Measurements from ENCODE around the gene SORCS3.

SORCS3 gene

DNA sequence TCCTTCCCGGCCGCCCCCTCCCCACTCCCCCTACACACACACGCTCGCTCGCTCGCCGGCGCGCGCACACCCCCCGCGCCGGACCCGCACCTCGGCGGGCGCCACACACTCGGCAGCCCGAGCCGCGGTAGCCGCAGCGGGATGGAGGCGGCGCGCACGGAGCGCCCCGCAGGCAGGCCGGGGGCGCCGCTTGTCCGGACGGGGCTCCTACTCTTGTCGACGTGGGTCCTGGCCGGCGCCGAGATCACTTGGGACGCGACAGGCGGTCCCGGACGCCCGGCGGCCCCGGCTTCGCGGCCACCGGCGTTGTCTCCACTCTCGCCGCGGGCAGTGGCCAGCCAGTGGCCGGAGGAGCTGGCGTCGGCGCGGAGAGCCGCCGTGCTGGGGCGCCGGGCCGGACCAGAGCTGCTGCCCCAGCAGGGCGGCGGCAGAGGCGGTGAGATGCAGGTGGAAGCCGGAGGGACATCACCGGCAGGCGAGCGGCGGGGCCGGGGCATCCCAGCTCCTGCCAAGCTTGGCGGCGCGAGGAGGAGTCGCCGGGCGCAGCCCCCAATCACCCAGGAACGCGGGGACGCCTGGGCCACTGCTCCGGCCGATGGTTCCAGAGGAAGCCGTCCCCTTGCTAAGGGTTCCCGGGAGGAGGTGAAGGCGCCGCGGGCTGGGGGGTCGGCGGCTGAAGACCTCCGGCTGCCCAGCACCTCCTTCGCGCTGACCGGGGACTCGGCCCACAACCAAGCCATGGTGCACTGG is at the start of gene SORCS3:
Gene SORCS3 (plus strand): TSS at position 104 of the 750 bp plus-strand sequence.
- Mint-ChIP-seq H3K27ac (no peak within 1 kb of the TSS), H3K4me3 (no peak within 1 kb of the TSS), H3K4me1 (ENCODE audit: low read depth) (peaks cover 17% of the 10 kb centered on the region), H3K27me3 (peaks cover 87% of the 10 kb centered on the region), H3K36me3 (ENCODE audit: low read depth) (no peaks in the 10 kb centered on the region), H3K9me3 (no peaks in the 10 kb centered on the region)
- no peak for DNase-seq

DNA sequence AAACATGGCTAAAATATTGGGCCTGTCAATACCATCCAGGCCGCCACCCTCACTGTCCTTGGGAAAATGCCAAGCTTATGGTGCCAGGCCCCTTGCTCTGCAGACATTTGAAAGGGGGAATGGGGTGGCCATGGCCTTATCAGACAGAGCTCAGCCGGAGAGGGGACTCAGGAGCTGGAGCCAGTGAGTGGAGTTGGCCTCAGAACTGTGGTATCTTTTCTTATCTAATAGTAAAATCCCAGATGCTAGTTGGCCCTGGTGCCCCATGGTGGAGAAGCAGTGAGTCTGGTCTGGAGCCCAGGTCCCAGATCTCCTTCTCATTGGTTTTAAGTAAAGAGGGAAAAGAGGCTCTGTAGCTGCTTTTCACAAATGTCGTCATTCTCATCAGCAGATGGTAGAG is 49.6 kb upstream of the SORCS3 start:
- Mint-ChIP-seq H3K27ac (no peak overlapping the region), H3K4me1 (ENCODE audit: low read depth) (peaks cover 13% of the 10 kb centered on the region), H3K36me3 (ENCODE audit: low read depth) (no peaks in the 10 kb centered on the region), H3K4me3 (no peak overlapping the region), H3K27me3 (peaks cover 8% of the 10 kb centered on the region), H3K9me3 (no peaks in the 10 kb centered on the region)
- no peak for DNase-seq

DNA sequence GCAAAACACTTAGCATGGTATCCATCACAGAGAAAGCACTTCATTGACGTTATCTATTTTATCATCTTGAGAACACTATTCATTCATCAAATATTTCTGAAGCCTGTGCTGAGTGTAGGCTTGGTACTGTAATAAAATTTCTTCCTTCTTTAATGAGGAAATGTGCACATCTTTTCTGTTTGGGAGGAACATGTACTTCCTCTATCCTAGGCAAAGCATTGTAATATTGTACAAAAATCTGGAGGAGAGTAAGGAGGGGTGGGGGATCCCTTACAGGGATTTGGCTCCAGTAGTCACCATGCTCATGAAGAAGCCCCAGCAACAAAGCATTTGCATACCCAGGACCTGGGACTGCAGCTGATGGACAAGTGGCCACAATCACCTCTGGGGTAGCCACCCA is 39.9 kb upstream of the SORCS3 start:
- H3K4me1 Mint-ChIP-seq (ENCODE audit: low read depth) = no peaks in the 10 kb centered on the region
- no peak overlapping the region for H3K4me3 Mint-ChIP-seq
- no peaks in the 10 kb centered on the region for H3K36me3 Mint-ChIP-seq (ENCODE audit: low read depth)
- no peak overlapping the region for H3K27ac Mint-ChIP-seq
- peaks cover 26% of the 10 kb centered on the region for H3K27me3 Mint-ChIP-seq
- H3K9me3 Mint-ChIP-seq = no peaks in the 10 kb centered on the region
- DNase-seq = no peak

DNA sequence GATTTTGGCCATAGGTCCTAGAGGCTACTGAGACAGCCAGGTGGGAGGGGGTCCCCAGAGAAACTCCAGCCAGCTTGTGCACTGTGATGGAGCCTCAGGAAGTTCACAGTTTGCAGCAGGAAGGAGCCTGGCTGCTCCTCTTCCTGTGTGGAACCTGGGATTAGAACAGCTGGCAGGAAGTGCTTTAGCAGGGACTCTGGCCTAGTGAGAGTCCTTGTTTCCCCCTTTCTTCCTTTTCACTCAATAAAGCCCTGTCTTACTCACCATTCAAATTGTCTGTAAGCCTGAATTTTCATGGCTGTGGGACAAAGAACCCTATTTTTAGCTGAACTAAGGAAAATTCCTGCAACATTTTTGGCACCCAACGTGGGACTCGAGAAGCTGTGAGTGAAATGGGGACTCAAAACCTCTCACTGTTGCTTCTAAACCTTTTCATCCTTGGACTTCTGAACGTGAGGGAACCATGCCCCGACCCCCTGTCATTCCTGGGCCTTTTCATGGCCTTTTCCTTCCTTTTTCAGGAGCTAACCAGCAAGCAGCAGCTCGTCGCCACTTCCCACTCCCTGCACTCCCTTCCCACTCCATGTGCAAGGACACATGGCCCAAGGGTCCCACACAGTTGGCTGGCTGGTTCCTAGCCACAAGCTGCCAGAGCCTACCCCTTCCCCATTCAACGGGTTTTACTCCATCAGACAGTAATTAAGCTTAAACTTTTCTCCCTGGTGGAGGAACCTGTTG is 32.8 kb upstream of the SORCS3 start:
- Mint-ChIP-seq H3K4me1 (ENCODE audit: low read depth) (no peaks in the 10 kb centered on the region), H3K27ac (no peak overlapping the region), H3K9me3 (peaks cover 14% of the 10 kb centered on the region)

DNA sequence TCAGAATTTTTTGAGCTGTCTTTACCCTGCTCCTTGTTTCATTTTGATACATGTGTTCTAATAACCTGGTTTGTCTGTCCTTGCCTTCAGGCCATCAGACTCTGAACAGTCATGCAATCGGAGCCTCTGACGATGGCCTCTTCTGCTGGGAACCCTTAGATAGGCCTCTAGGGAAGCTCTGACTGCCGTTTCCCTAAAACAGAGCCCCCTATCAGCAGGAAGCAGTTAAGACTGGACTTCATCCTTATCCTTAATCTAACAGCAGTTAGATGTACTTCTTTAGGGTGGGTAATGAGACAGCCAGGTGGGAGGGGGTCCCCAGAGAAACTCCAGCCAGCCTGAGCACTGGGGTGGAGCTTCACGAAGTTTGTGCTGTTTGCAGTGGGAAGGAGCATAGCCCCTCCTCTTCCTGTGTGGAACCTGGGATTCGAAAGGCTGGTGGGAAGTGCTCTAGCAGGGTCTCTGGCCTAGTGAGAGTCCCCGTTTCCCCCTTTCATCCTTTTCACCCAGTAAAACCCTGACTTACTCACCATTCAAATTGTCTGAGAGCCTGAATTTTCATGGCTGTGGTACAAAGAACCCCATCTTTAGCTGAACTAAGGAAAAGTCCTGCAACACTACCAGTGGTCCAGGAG is 28.4 kb upstream of the SORCS3 start:
- H3K36me3 Mint-ChIP-seq (ENCODE audit: low read depth) = no peaks in the 10 kb centered on the region
- H3K4me3 Mint-ChIP-seq = no peak overlapping the region
- no peak for DNase-seq
- no peaks in the 10 kb centered on the region for H3K4me1 Mint-ChIP-seq (ENCODE audit: low read depth)
- H3K27me3 Mint-ChIP-seq = peaks cover 15% of the 10 kb centered on the region
- H3K27ac Mint-ChIP-seq = no peak overlapping the region
- H3K9me3 Mint-ChIP-seq = peaks cover 14% of the 10 kb centered on the region

More for the DNA sequence above, 32.8 kb upstream of the SORCS3 start:
- H3K36me3 Mint-ChIP-seq (ENCODE audit: low read depth) = no peaks in the 10 kb centered on the region
- DNase-seq = no peak
- H3K4me3 Mint-ChIP-seq = no peak overlapping the region
- peaks cover 9% of the 10 kb centered on the region for H3K27me3 Mint-ChIP-seq

DNA sequence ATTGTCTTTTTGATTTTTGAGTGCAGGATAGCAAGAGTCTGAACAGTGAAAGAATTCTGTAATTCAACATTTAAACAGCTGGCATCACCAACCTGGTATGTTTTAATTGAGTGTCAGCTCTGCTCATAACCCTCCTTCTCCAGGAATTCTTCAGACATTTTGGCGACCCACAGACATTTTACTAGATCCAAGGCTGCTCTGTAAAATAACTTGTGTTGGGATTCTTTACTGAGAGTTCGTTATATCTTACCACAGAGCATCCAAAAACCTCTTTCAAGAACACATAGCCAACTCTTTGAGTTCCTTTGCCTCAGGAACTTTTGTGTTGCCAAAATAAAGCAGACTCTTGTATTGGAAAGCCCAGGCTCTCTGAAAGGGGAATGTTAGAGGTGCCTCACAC is 27.7 kb upstream of the SORCS3 start:
- Mint-ChIP-seq H3K4me1 (ENCODE audit: low read depth) (no peaks in the 10 kb centered on the region), H3K27me3 (peaks cover 20% of the 10 kb centered on the region), H3K27ac (no peak overlapping the region), H3K9me3 (peaks cover 13% of the 10 kb centered on the region), H3K36me3 (ENCODE audit: low read depth) (no peaks in the 10 kb centered on the region), H3K4me3 (no peak overlapping the region)
- DNase-seq = no peak

DNA sequence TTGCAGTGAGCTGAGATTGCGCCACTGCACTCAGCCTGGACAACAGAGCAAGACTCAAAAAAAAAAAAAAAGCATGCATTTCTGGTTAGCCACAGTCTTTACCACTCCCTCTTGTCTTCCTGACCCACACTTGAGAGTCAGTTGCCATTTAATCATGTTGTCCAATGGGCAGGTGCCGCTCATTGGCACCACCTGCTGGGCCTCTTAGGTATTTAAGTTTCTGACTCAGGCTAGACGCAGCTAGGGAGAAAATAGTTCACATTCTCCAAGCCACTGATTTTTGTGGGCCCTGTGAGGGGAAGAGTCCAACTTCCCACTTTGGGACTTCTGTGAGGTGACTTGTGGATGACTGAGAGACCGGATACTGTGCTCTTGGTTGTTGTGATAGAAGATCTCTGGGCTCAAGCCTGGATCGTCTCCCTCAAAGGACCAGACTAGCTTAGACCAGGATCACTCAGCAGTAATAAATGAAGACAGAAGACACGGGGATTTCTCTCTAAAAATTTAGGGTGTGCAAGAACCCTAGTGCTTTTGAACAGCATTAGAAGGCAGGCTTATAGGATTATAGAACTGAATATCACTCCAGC is 26.8 kb upstream of the SORCS3 start:
- no peaks in the 10 kb centered on the region for H3K4me1 Mint-ChIP-seq (ENCODE audit: low read depth)
- no peaks in the 10 kb centered on the region for H3K36me3 Mint-ChIP-seq (ENCODE audit: low read depth)
- no peak overlapping the region for H3K27ac Mint-ChIP-seq
- no peak overlapping the region for H3K4me3 Mint-ChIP-seq
- H3K9me3 Mint-ChIP-seq = peaks cover 6% of the 10 kb centered on the region
- peak; percentile 35 for DNase-seq
- peaks cover 22% of the 10 kb centered on the region for H3K27me3 Mint-ChIP-seq

DNA sequence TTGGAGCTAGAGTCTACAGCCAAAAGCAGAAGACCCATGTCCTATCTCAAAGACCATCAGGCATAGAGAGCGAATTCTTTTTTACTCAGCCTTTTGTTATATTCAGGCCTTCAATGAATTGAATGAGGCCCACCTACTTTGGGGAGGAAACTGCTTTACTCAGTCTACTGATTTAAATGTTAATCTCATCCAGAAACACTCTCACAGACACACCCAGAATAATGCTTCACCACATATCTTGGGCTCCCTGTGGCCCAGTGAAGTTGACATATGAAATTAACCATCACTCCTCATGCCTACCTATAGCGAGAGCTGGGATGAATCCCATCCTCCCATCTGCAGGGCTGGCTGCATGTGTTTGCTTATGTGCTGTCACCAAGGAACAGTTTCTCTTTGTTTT is 26.0 kb upstream of the SORCS3 start:
- H3K9me3 Mint-ChIP-seq = peaks cover 5% of the 10 kb centered on the region

DNA sequence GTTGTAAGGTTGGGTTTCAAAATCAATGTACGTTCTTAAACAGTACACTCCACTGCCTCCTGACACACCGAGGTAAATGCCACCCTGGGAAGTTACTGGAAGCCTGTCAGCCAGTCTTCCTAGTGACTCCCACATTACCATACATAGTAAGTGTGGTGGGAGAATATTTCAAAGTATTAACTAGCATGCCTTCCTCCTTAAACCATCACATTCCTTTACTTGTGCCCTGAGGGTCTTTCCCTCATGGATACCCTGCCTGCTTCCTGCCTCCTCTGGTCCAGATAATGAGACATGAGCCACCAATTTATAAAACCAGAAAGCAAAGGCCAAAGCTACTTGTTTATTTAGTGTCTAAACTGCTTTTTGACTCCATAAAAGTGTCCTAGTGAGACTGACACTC is 23.3 kb upstream of the SORCS3 start:
- no peak for DNase-seq
- H3K9me3 Mint-ChIP-seq = no peaks in the 10 kb centered on the region
- no peak overlapping the region for H3K27ac Mint-ChIP-seq
- no peak overlapping the region for H3K4me3 Mint-ChIP-seq
- no peaks in the 10 kb centered on the region for H3K36me3 Mint-ChIP-seq (ENCODE audit: low read depth)
- H3K4me1 Mint-ChIP-seq (ENCODE audit: low read depth) = no peaks in the 10 kb centered on the region
- H3K27me3 Mint-ChIP-seq = peaks cover 29% of the 10 kb centered on the region

More for the DNA sequence above, 26.0 kb upstream of the SORCS3 start:
- Mint-ChIP-seq H3K27ac (no peak overlapping the region), H3K4me1 (ENCODE audit: low read depth) (no peaks in the 10 kb centered on the region), H3K36me3 (ENCODE audit: low read depth) (no peaks in the 10 kb centered on the region), H3K4me3 (no peak overlapping the region), H3K27me3 (peaks cover 26% of the 10 kb centered on the region)
- DNase-seq = no peak

DNA sequence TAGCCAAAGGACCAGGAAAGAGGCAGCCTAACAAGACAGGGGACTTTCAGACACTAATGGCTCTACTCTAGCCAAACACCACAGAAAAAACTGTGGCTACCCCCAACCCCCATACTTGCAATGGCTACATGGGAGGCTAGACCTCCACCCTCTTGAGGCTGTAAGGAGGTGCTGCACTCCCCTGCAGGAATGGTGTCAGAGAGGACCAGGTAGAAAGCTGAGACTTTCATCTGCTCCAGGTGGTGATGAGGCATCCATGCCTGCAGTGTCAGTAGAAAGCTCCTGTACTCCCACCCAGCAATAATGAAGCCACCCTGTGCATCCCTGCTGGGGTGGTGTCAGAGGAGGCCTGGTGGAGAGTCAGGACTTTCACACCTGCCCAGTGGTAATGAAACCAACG is 18.9 kb upstream of the SORCS3 start:
- H3K9me3 Mint-ChIP-seq = peaks cover 2% of the 10 kb centered on the region

DNA sequence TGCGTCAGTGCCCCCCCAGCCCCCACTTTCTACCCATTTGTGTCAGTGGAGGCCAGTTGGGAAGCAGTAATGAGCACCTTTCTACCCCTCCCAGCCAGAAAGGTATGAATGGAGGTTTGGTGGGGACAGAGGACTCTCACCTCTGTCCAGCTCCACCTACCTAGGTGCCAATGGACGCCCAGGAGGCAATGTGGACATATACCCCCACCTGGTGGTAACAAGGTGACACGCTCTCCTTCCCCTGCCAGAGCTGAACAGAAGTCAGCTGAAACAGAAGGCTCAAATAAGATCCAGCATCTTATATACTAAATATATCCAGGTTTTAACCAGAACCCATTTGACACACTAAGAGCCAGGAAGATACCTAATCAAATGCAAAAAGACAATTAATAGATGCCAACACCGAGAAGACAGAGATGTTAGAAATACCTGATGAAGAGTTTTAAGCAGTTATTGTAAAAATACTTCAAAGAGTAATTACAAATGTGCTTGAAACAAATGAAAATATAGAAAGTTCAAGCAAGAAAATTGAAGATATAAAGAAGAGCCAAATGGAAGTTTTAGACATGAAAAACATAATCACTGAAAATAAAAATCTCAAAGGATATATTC is 18.4 kb upstream of the SORCS3 start:
- H3K4me1 Mint-ChIP-seq (ENCODE audit: low read depth) = no peaks in the 10 kb centered on the region
- no peak overlapping the region for H3K4me3 Mint-ChIP-seq
- no peaks in the 10 kb centered on the region for H3K36me3 Mint-ChIP-seq (ENCODE audit: low read depth)
- H3K27me3 Mint-ChIP-seq = peaks cover 48% of the 10 kb centered on the region
- peaks cover 2% of the 10 kb centered on the region for H3K9me3 Mint-ChIP-seq
- no peak for DNase-seq
- no peak overlapping the region for H3K27ac Mint-ChIP-seq

More for the DNA sequence above, 18.9 kb upstream of the SORCS3 start:
- Mint-ChIP-seq H3K36me3 (ENCODE audit: low read depth) (no peaks in the 10 kb centered on the region), H3K27ac (no peak overlapping the region), H3K27me3 (peaks cover 51% of the 10 kb centered on the region), H3K4me3 (no peak overlapping the region), H3K4me1 (ENCODE audit: low read depth) (no peaks in the 10 kb centered on the region)
- no peak for DNase-seq

DNA sequence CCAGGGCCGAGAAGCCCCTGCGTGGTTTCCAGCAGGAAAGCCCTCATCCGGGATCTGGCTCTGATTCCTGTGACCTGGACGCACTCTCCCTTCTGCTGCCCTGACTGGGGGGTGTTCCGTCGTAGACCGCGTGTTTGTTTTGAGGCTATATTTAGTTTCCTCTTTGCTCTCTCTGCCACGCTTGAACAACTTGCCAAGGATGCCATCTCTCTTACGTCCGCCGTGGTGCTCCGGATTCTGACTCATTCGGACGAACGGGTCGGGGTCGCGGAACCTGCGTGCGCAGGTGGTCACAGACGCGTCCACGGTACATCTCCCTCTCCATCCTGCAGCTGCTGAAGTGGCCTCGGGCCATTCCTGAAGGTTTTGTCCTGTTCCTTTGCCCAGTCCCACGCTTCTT is 10.4 kb upstream of the SORCS3 start:
- DNase-seq = no peak
- Mint-ChIP-seq H3K9me3 (peaks cover 2% of the 10 kb centered on the region), H3K4me1 (ENCODE audit: low read depth) (no peaks in the 10 kb centered on the region), H3K36me3 (ENCODE audit: low read depth) (no peaks in the 10 kb centered on the region), H3K27me3 (peaks cover 39% of the 10 kb centered on the region), H3K27ac (no peak overlapping the region), H3K4me3 (no peak overlapping the region)

DNA sequence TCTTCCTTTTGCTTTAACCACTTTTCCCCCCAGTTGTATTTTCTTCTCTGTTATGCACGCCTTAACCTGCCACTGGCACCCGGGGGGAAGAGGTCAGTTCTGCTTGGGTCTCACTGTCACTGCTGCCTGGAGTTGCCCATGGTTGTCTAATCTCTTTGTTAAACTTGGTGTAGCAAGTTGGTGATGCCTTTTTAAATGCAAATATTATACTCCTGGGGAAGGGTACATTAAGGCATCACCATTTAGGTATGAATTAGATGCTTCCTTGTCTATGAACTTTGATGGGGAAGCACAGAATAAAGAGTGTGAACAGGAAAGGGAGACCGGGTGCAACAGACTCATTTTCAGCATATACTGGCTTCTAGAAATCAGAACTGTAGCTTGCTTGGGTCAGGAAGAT is 9.1 kb upstream of the SORCS3 start:
- Mint-ChIP-seq H3K4me1 (ENCODE audit: low read depth) (no peaks in the 10 kb centered on the region), H3K4me3 (no peak overlapping the region), H3K36me3 (ENCODE audit: low read depth) (no peaks in the 10 kb centered on the region), H3K9me3 (no peaks in the 10 kb centered on the region), H3K27ac (no peak overlapping the region), H3K27me3 (peaks cover 39% of the 10 kb centered on the region)
- no peak for DNase-seq

DNA sequence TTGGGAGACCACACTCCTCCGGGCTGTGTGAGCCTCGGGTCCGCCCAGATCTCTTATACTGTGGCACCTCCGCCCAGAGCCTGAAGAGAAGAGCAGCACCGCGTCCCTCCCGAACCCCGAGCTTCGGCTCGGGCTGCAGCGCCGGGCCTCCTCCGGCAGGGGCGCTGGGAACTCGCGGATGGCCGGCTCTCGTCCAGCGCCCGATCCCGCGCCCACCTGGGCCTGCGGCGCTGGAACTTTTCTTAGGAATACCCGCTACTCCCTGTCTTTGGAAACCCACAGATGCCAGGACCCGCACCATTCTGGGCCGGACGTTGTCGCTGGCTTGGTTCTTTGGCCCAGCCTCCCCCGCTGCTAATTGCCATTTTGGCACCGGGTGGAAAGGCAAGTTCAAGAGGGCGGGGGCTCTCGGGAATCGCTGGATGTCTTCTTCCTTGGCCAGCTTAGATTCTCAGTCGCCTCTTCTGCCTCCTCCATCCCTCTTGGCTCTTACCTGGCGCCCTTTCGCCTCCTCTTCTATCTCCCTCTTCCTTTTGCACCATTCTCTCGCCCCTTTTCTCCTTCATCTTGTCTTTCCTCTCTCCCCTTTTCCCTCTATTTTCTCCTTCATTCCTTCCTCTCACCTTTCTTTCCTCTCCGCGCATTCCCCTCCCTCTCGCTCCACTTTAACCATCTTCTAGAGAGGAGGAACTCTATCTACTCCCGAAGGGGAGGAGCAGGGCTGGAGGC is 2.1 kb upstream of the SORCS3 start:
- Mint-ChIP-seq H3K9me3 (no peaks in the 10 kb centered on the region), H3K27ac (no peak overlapping the region), H3K27me3 (peaks cover 79% of the 10 kb centered on the region), H3K4me1 (ENCODE audit: low read depth) (peaks cover 17% of the 10 kb centered on the region), H3K36me3 (ENCODE audit: low read depth) (no peaks in the 10 kb centered on the region), H3K4me3 (no peak overlapping the region)
- no peak for DNase-seq
